Endothelial cell of umbilical vein (primary cell): ENCODE results near the gene SRM. TPM values are rescaled to one million over a fixed set of nuclear protein-coding genes. Genes with fewer than 3 reads are reported as not detected.

Source experiments
- BruUV-seq: library from RNA; stranded (reverse); fragments of 400-500 nt; replicated peaks from 2 replicates; lab custom pipeline; 2021; lab: Mats Ljungman, UMichigan
- CTCF ChIA-PET: fragments of 300-600, 350-600 bp; sonication (Branson Sonifier 250); formaldehyde crosslinking; loops from one replicate; lab custom pipeline; 2021; ENCODE audit warnings: antibody characterized with exemption, inconsistent platforms; lab: Charles Lee
- POLR2A ChIA-PET: fragments of 300-600, 350-600 bp; sonication (Branson Sonifier 250); formaldehyde crosslinking; loops from one replicate; lab custom pipeline; 2021; ENCODE audit warnings: antibody characterized with exemption, inconsistent platforms; lab: Charles Lee
- DNase-seq: peaks from one replicate; pipeline ENCODE4 v3.0.0-alpha.2; 2011; ENCODE audit warnings: low read depth, low spot score
- FAIRE-seq: peaks from 2 replicates; lab custom pipeline; 2011; peaks lifted over from hg19 to GRCh38; lab: Jason Lieb, UNC
- H2AFZ ChIP-seq: 2 replicates; pipeline ENCODE4 v1.6.0; 2012; ENCODE audit warnings: low read depth, low read length, control low read depth, inconsistent platforms
- H3K27ac ChIP-seq: 2 replicates; pipeline ENCODE4 v1.5.1; 2011; ENCODE audit warnings: low read depth, mild to moderate bottlenecking, control low read depth, low read length, moderate library complexity; ENCODE audit not compliant: insufficient read depth
- H3K27me3 ChIP-seq, 2 experiments: 2 replicates each; pipeline versions ENCODE4 v1.6.0 to v1.6.1; 2011; ENCODE audit warnings: low read length in 2 of 2, mixed read lengths in 1 of 2; ENCODE audit not compliant: control insufficient read depth in 2 of 2, insufficient read depth in 2 of 2
- H3K36me3 ChIP-seq, 2 experiments: 2 replicates in 1 of 2; 3 replicates in 1 of 2; pipeline ENCODE4 v1.5.1; 2011; ENCODE audit warnings: low read length in 2 of 2, mild to moderate bottlenecking in 1 of 2, moderate library complexity in 1 of 2; ENCODE audit not compliant: control insufficient read depth in 2 of 2, insufficient read depth in 2 of 2; ENCODE audit errors: extremely low read depth in 1 of 2
- H3K4me1 ChIP-seq: 3 replicates; pipeline ENCODE4 v1.5.1; 2011; ENCODE audit warnings: mild to moderate bottlenecking, low read length; ENCODE audit not compliant: control insufficient read depth, insufficient read depth; ENCODE audit errors: extremely low read depth
- H3K4me2 ChIP-seq: 2 replicates; pipeline ENCODE4 v1.6.1; 2011; ENCODE audit warnings: low read length, control low read depth, mixed read lengths; ENCODE audit not compliant: insufficient read depth
- H3K4me3 ChIP-seq, 3 experiments: fragments of 200-600 bp in 1 of 3; sonication (generic), shearing (Covaris generic) in 1 of 3; replicated peaks in 1 of 3; 2 replicates each; pipeline ENCODE4 v1.5.1; 2011 to 2016; ENCODE audit warnings: control low read depth in 3 of 3, low read length in 3 of 3, mild to moderate bottlenecking in 2 of 3, inconsistent platforms in 1 of 3, low read depth in 1 of 3, moderate library complexity in 1 of 3; ENCODE audit not compliant: insufficient read depth in 1 of 3
- H3K79me2 ChIP-seq: 2 replicates; pipeline ENCODE4 v1.6.0; 2012; ENCODE audit warnings: low read length, inconsistent platforms; ENCODE audit not compliant: control insufficient read depth, insufficient read depth
- H3K9ac ChIP-seq: replicated peaks from 2 replicates; pipeline ENCODE3; 2011; ENCODE audit warnings: low read length, control low read depth; ENCODE audit not compliant: insufficient read depth; ENCODE audit errors: extremely low read depth
- H3K9me1 ChIP-seq: replicated peaks from 3 replicates; pipeline ENCODE4 v1.6.0; 2011; ENCODE audit warnings: mild to moderate bottlenecking, low read length; ENCODE audit not compliant: control insufficient read depth, insufficient read depth; ENCODE audit errors: extremely low read depth
- H3K9me3 ChIP-seq: replicated peaks from 2 replicates; pipeline ENCODE4 v1.5.1; 2012; ENCODE audit warnings: low read length, inconsistent platforms; ENCODE audit not compliant: control insufficient read depth, insufficient read depth
- H4K20me1 ChIP-seq: replicated peaks from 2 replicates; pipeline ENCODE3; 2011; ENCODE audit warnings: mild to moderate bottlenecking, low read length; ENCODE audit not compliant: control insufficient read depth, insufficient read depth; ENCODE audit errors: extremely low read depth
- GATA2 ChIP-seq: IDR thresholded peaks from 2 replicates; pipeline ENCODE4 v1.7.0; 2011; ENCODE audit warnings: low read depth, mild to moderate bottlenecking, moderate library complexity, mixed read lengths, low read length; ENCODE audit not compliant: insufficient read length, insufficient read depth
- JUN ChIP-seq: IDR thresholded peaks from 2 replicates; pipeline ENCODE4 v1.6.1; 2011; ENCODE audit warnings: borderline replicate concordance, low read depth; ENCODE audit not compliant: insufficient read length, insufficient read depth
- MYC ChIP-seq: IDR thresholded peaks from one replicate; pipeline ENCODE4 v1.6.1; 2011; ENCODE audit warnings: mild to moderate bottlenecking, low read depth, low read length
- POLR2A ChIP-seq: IDR thresholded peaks from 2 replicates; pipeline ENCODE4 v1.6.1; 2012; ENCODE audit warnings: low read depth, mild to moderate bottlenecking, control low read depth, low read length
- POLR2AphosphoS5 ChIP-seq: IDR thresholded peaks from 2 replicates; pipeline ENCODE4 v1.6.1; 2012; ENCODE audit warnings: low read depth, mild to moderate bottlenecking, control low read depth, low read length, moderate library complexity; ENCODE audit not compliant: insufficient read depth
- dilution Hi-C: fragments of 300-500 bp; cut with MboI; formaldehyde crosslinking; loops from one replicate; pipeline ENCODE4 v1.15.0; 2019; ENCODE audit warnings: low sequenced_read_pairs; ENCODE audit not compliant: extremely low pct_ligation_motif_present
- intact Hi-C: fragments of 100-400 bp; cut with micrococcal nuclease; formaldehyde crosslinking; loops from one replicate; pipeline ENCODE4 v1.10.0; 2022
- polyA plus RNA-seq, 4 experiments: library from polyadenylated mRNA; depleted of rRNA in 3 of 4; stranded (reverse) in 3 of 4; unstranded in 1 of 4; fragments of >200 nt; gene quantifications; 2 replicates each; pipeline versions ENCODE4 v1.2.1 to v1.2.3, GENCODE V29; 2011 to 2012; ENCODE audit warnings: missing spikeins in 1 of 4
- total RNA-seq: library from RNA; stranded (reverse); gene quantifications from 2 replicates; pipeline ENCODE4 v1.2.3, GENCODE V29; 2021
- TF ChIP-seq, protein P1 (sequence below), 2 donors: IDR thresholded peaks; 1 replicate in 1 of 2; 2 replicates in 1 of 2; pipeline ENCODE4 v1.5.1; 2011; ENCODE audit warnings: low read length in 2 of 2, mild to moderate bottlenecking in 2 of 2, moderate library complexity in 2 of 2, control low read depth in 1 of 2, inconsistent platforms in 1 of 2, low read depth in 1 of 2; ENCODE audit not compliant: insufficient read depth in 1 of 2; ENCODE audit errors: extremely low read depth in 1 of 2

The SRM gene
- total and polyA plus RNA-seq, 2 donors (not counting 3 experiments of a cell fraction or from before 2014, with no cell fraction given): 81.3 to 172 TPM

GRCh38 chr1:11061652-11062365 is 2.0 kb upstream of the SRM start:
- intact Hi-C loops: loop anchor here (5.0 kb wide), 1 partner anchor 35 kb away; the partner anchor contains the start of gene EXOSC10
- Histone ChIP-seq H4K20me1 (no peaks in the 10 kb centered on the region), H3K4me3 (no peak overlapping the region), H2AFZ (no peak overlapping the region), H3K9me1 (no peaks in the 10 kb centered on the region), H3K27me3 (no peaks in the 10 kb centered on the region), H3K4me2 (no peak overlapping the region), H3K9me3 (no peaks in the 10 kb centered on the region), H3K27ac (no peak overlapping the region), H3K4me1 (peaks cover 13% of the 10 kb centered on the region), H3K36me3 (peaks cover 4 to 15% of the 10 kb centered on the region in 2 experiments), H3K9ac (no peak overlapping the region), H3K79me2 (peaks cover 20% of the 10 kb centered on the region)
- DNase-seq (no peak), FAIRE-seq (no peak)
- TF ChIP-seq, protein P1, sequence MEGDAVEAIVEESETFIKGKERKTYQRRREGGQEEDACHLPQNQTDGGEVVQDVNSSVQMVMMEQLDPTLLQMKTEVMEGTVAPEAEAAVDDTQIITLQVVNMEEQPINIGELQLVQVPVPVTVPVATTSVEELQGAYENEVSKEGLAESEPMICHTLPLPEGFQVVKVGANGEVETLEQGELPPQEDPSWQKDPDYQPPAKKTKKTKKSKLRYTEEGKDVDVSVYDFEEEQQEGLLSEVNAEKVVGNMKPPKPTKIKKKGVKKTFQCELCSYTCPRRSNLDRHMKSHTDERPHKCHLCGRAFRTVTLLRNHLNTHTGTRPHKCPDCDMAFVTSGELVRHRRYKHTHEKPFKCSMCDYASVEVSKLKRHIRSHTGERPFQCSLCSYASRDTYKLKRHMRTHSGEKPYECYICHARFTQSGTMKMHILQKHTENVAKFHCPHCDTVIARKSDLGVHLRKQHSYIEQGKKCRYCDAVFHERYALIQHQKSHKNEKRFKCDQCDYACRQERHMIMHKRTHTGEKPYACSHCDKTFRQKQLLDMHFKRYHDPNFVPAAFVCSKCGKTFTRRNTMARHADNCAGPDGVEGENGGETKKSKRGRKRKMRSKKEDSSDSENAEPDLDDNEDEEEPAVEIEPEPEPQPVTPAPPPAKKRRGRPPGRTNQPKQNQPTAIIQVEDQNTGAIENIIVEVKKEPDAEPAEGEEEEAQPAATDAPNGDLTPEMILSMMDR (IDR thresholded peaks at IDR 0.05; ENCODE audit: extremely low read depth in 1 of 2, insufficient read depth in 1 of 2, low read depth in 1 of 2, low read length in 2 of 2): no peak
- TF ChIP-seq GATA2 (no peak), POLR2A (no peak), JUN (no peak), MYC (no peak), POLR2AphosphoS5 (no peak)
- ChIA-PET POLR2A (no interaction called here), CTCF (interaction anchor here (4.1 kb wide), 1 partner anchor 24 kb away, joined by 69 read pairs; no protein-coding TSS in a partner anchor)
- no TSS peak for BruUV-seq
- dilution Hi-C loops: no loop called here
